Osteoblast (primary cell): Measurements from ENCODE around the gene BBLN. TPM values are rescaled to one million over a fixed set of nuclear protein-coding genes. Genes with fewer than 3 reads are reported as not detected.

Source experiments
- DNase-seq: peaks from one replicate; pipeline ENCODE4 v3.0.0; 2011; ENCODE audit warnings: low spot score, mixed read lengths; ENCODE audit not compliant: insufficient read length; ENCODE audit errors: missing footprints
- H2AFZ ChIP-seq: 2 replicates; pipeline ENCODE4 v1.6.0; 2011; ENCODE audit warnings: mild to moderate bottlenecking, low read length
- H3K27ac ChIP-seq: 2 replicates; pipeline ENCODE4 v1.5.1; 2011; ENCODE audit warnings: mild to moderate bottlenecking, low read depth, low read length, moderate library complexity
- H3K27me3 ChIP-seq: 2 replicates; pipeline ENCODE4 v1.6.0; 2012; ENCODE audit warnings: mild to moderate bottlenecking, control low read depth, inconsistent platforms, low read length, moderate library complexity; ENCODE audit not compliant: insufficient read depth
- H3K36me3 ChIP-seq: 2 replicates; pipeline ENCODE4 v1.5.1; 2011; ENCODE audit warnings: mild to moderate bottlenecking, low read length, control low read depth, moderate library complexity; ENCODE audit not compliant: insufficient read depth
- H3K4me1 ChIP-seq: 2 replicates; pipeline ENCODE4 v1.5.1; 2011; ENCODE audit warnings: mild to moderate bottlenecking, low read length, control low read depth, moderate library complexity; ENCODE audit not compliant: insufficient read depth
- H3K4me2 ChIP-seq: 2 replicates; pipeline ENCODE4 v1.6.0; 2011; ENCODE audit warnings: mild to moderate bottlenecking, low read length; ENCODE audit not compliant: insufficient read depth
- H3K4me3 ChIP-seq: fragments of 200-600 bp; sonication (generic); 3 replicates; pipeline ENCODE4 v1.5.1; 2012; ENCODE audit warnings: mild to moderate bottlenecking, low read length, inconsistent platforms; ENCODE audit not compliant: insufficient read depth
- H3K79me2 ChIP-seq: 2 replicates; pipeline ENCODE4 v1.6.0; 2012; ENCODE audit warnings: mild to moderate bottlenecking, low read length, control low read depth, inconsistent platforms; ENCODE audit not compliant: insufficient read depth
- H3K9me3 ChIP-seq: 2 replicates; pipeline ENCODE4 v1.5.1; 2011; ENCODE audit warnings: low read depth, low read length, control low read depth
- H4K20me1 ChIP-seq: 2 replicates; pipeline ENCODE4 v1.6.0; 2012; ENCODE audit warnings: mild to moderate bottlenecking, low read length, control low read depth; ENCODE audit not compliant: insufficient read depth
- total RNA-seq: library from RNA; depleted of rRNA; stranded (reverse); fragments of >200 nt; gene quantifications from 2 replicates; pipeline ENCODE4 v1.2.3, GENCODE V29; 2012
- TF ChIP-seq, protein P1 (sequence below): IDR thresholded peaks from 2 replicates; pipeline ENCODE4 v1.5.1; 2011; ENCODE audit warnings: mild to moderate bottlenecking, low read depth, low read length, moderate library complexity; ENCODE audit errors: extremely low read depth

The BBLN gene
- total RNA-seq, 1 donor: 33.3 TPM

DNA sequence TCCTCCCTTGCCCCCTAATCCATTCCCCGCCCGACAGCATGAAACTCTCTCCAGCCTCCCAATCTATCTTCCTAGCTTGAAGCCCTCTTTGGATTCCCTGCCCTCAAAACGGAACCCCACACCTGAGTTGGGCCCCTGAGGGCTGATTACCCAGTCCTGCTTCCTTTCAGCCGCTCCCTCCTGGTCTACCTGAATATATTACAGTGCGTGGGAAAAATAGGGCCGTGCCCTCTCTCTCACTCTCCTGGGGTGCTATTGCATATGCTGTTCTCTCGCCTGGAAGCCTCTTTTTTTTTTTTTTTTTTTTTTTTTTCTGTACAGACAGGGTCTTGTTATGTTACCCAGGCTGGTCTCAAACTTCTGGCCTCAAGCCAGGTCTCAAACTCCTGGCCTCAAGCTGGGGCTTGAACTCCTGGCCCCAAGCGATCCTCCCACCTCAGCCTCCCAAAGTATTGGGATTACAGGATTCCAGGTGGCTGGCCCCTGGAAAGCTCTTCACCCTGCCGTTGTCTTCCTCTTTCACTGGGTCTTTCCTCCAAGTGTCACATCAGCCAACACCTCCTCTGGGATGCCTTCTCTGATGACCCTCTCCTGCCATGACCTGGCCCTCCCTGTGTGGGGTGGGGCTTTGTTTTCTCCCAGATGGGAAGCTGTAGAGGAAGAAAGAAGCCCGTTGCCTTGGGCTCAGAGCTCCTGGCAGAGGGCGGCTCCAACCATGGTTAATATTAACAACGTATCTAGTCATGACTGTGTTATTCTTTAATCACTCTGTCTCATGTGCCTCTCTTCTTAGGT is 51.3 kb downstream of the BBLN start:
- Histone ChIP-seq H3K36me3 (no peaks in the 10 kb centered on the region), H2AFZ (no peak overlapping the region), H3K79me2 (no peaks in the 10 kb centered on the region), H3K27me3 (peaks cover 3% of the 10 kb centered on the region), H3K4me1 (peaks cover 5% of the 10 kb centered on the region), H3K9me3 (no peaks in the 10 kb centered on the region), H3K27ac (no peak overlapping the region), H4K20me1 (no peaks in the 10 kb centered on the region), H3K4me3 (no peak overlapping the region), H3K4me2 (no peak overlapping the region)
- DNase-seq: peak; percentile 79
- TF ChIP-seq, protein P1, sequence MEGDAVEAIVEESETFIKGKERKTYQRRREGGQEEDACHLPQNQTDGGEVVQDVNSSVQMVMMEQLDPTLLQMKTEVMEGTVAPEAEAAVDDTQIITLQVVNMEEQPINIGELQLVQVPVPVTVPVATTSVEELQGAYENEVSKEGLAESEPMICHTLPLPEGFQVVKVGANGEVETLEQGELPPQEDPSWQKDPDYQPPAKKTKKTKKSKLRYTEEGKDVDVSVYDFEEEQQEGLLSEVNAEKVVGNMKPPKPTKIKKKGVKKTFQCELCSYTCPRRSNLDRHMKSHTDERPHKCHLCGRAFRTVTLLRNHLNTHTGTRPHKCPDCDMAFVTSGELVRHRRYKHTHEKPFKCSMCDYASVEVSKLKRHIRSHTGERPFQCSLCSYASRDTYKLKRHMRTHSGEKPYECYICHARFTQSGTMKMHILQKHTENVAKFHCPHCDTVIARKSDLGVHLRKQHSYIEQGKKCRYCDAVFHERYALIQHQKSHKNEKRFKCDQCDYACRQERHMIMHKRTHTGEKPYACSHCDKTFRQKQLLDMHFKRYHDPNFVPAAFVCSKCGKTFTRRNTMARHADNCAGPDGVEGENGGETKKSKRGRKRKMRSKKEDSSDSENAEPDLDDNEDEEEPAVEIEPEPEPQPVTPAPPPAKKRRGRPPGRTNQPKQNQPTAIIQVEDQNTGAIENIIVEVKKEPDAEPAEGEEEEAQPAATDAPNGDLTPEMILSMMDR: no peak

DNA sequence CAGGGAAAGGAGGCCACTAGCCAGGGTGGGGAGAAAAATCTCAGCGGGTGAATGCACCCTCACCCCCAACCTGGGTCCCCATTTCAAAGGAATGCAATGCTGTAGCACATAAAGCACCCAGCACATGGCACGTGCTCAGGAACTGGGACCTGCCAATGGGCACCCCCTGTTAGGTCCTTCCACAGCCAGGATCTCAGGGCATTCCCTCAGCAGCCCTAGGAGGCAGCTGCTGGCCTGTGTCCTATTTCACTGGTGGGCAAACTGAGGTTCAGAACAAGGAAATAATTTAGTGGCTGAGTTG is 51.9 kb downstream of the BBLN start:
- Histone ChIP-seq H4K20me1 (no peaks in the 10 kb centered on the region), H3K9me3 (no peaks in the 10 kb centered on the region), H3K36me3 (no peaks in the 10 kb centered on the region), H3K4me1 (peaks cover 10% of the 10 kb centered on the region), H3K4me2 (no peak overlapping the region), H2AFZ (no peak overlapping the region), H3K79me2 (no peaks in the 10 kb centered on the region), H3K27me3 (peaks cover 3% of the 10 kb centered on the region), H3K27ac (no peak overlapping the region), H3K4me3 (no peak overlapping the region)
- TF ChIP-seq, protein P1: no peak
- peak; percentile 6 for DNase-seq

Other genes starting within 250 kb of the BBLN start
- gene ST6GALNAC4, start 243.2 kb upstream of the BBLN start, total RNA-seq: 29.5 and 33.7 TPM in 2 replicates
- gene PIP5KL1, start 229.5 kb upstream of the BBLN start, total RNA-seq: 2.2 and 3.5 TPM in 2 replicates
- gene DPM2, start 222.4 kb upstream of the BBLN start, total RNA-seq: 10.1 and 11.5 TPM in 2 replicates
- 18.0 and 20.6 TPM in 2 replicates for gene EEIG1, start 179.3 kb upstream of the BBLN start, total RNA-seq
- 10.1 and 10.6 TPM in 2 replicates for gene NAIF1, start 92.9 kb upstream of the BBLN start, total RNA-seq
- 9.7 and 13.4 TPM in 2 replicates for gene SLC25A25, start 92.0 kb upstream of the BBLN start, total RNA-seq
- gene PTGES2, start 32.5 kb upstream of the BBLN start, total RNA-seq: 42.7 and 50.3 TPM in 2 replicates
- gene LCN2, start 10.8 kb upstream of the BBLN start, total RNA-seq: not detected in 2 replicates
- 33.7 and 40.1 TPM in 2 replicates for gene CIZ1, start 31.3 kb downstream of the BBLN start, total RNA-seq
- gene DNM1, start 43.1 kb downstream of the BBLN start, total RNA-seq: 3.6 and 6.5 TPM in 2 replicates
- gene GOLGA2, start 115.7 kb downstream of the BBLN start, total RNA-seq: 121 and 137 TPM in 2 replicates
- 19.2 and 20.3 TPM in 2 replicates for gene SWI5, start 116.0 kb downstream of the BBLN start, total RNA-seq
- gene TRUB2, start 162.2 kb downstream of the BBLN start, total RNA-seq: 16.2 and 16.3 TPM in 2 replicates
- 34.7 and 34.8 TPM in 2 replicates for gene COQ4, start 162.6 kb downstream of the BBLN start, total RNA-seq
- gene SLC27A4, start 180.3 kb downstream of the BBLN start, total RNA-seq: 21.4 and 23.0 TPM in 2 replicates
- gene URM1, start 211.1 kb downstream of the BBLN start, total RNA-seq: 29.2 and 35.1 TPM in 2 replicates